Activated CD4-positive, alpha-beta T cell treated with anti-CD3 and anti-CD28 coated beads for 36 hours (primary cell): ENCODE measurements around the gene DPH7. TPM values are rescaled to one million over a fixed set of nuclear protein-coding genes. Genes with fewer than 3 reads are reported as not detected.

Source experiments
- ATAC-seq: fragments of 200-7000 bp; cut with Tn5 transposase; one replicate; pipeline ENCODE4 v1.10.0; 2021; ENCODE audit warnings: mild to moderate bottlenecking, moderate library complexity
- CTCF ChIA-PET: fragments of 350-600 bp; sonication (Branson Sonifier 250); formaldehyde crosslinking; loops from one replicate; lab custom pipeline; 2021; ENCODE audit warnings: antibody characterized with exemption; lab: Charles Lee
- POLR2A ChIA-PET: fragments of 350-600 bp; sonication (Branson Sonifier 250); formaldehyde crosslinking; loops from one replicate; lab custom pipeline; 2021; ENCODE audit warnings: antibody characterized with exemption, inconsistent platforms; lab: Charles Lee
- DNase-seq: peaks from one replicate; pipeline ENCODE4 v3.0.0-alpha.2; 2020
- H3K27ac Mint-ChIP-seq: one replicate; pipeline ENCODE4 v1.8.0; 2021; ENCODE audit warnings: mixed read lengths
- H3K27me3 Mint-ChIP-seq: one replicate; pipeline ENCODE4 v1.8.0; 2021; ENCODE audit warnings: mixed read lengths
- H3K36me3 Mint-ChIP-seq: one replicate; pipeline ENCODE4 v1.8.0; 2021; ENCODE audit warnings: low read depth, mixed read lengths
- H3K4me1 Mint-ChIP-seq: one replicate; pipeline ENCODE4 v1.8.0; 2021; ENCODE audit warnings: mixed read lengths
- H3K4me3 Mint-ChIP-seq: one replicate; pipeline ENCODE4 v1.8.0; 2021; ENCODE audit warnings: mild to moderate bottlenecking, moderate library complexity, mixed read lengths
- H3K9me3 Mint-ChIP-seq: one replicate; pipeline ENCODE4 v1.8.0; 2021; ENCODE audit warnings: low read depth, mixed read lengths
- intact Hi-C, 2 experiments: fragments of 100-400 bp; cut with DNase I in 1 of 2; cut with micrococcal nuclease in 1 of 2; formaldehyde crosslinking; loops; one replicate each; pipeline versions ENCODE4 v1.14.2 to v1.15.1; 2022 to 2024; cut with DNase I, micrococcal nuclease
- total RNA-seq, 2 experiments: library from RNA; stranded (reverse); gene quantifications; one replicate each; pipeline ENCODE4 v1.2.3, GENCODE V29; 2021

The DPH7 gene
- total RNA-seq, 2 experiments from 2014 or later = 23.5 to 29.1 TPM

GRCh38 chr9:137589441-137590122 lies 10.9 kb upstream of the DPH7 start:
- Mint-ChIP-seq H3K9me3 (no peaks in the 10 kb centered on the region), H3K4me1 (peaks cover 17% of the 10 kb centered on the region), H3K27me3 (no peaks in the 10 kb centered on the region), H3K27ac (peak overlapping the region; percentile 73), H3K4me3 (peak overlapping the region; percentile 80), H3K36me3 (peaks cover 29% of the 10 kb centered on the region)
- peak; percentile 4 for ATAC-seq
- DNase-seq = peak; percentile 31
- ChIA-PET CTCF (interaction anchor here (1.1 to 2.7 kb wide), 2 partner anchors 11 to 140 kb away, joined by 5 to 12 read pairs; partner anchors contain the start of gene DPH7), POLR2A (interaction anchor here (1.3 kb wide), 1 partner anchor 37 kb away, joined by 5 read pairs; no protein-coding TSS in a partner anchor)
- intact Hi-C loops = loop anchor here (1.0 to 2.0 kb wide), 7 partner anchors 11 to 166 kb away; partner anchors contain the start of genes ARRDC1 (in 2 of the 2), DPH7 (in 1 of the 2), EHMT1 (in 1 of the 2) and EXD3 (in 1 of the 2)

DNA sequence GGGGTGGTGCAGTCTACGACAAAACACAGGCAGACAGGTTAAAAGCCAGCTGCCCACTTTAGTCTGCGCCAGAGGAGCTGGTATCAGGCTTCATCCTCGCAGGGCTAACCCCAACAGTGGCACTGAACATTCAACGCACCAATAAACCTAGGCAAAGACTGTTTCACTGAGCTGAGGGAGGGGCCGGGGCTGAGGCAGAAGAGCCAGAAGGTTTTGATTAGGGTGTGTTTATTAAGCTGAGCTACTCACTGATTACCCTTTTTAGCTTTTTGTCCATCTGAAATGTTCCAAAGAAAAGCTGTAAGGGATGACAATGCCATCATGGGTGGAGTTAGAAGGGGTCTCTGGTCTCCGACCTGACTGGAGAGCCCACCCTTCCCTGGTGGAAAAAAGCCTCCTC lies 10.2 kb upstream of the DPH7 start:
- peak overlapping the region; percentile 80 for H3K4me3 Mint-ChIP-seq
- H3K36me3 Mint-ChIP-seq = peaks cover 31% of the 10 kb centered on the region
- H3K27me3 Mint-ChIP-seq = no peaks in the 10 kb centered on the region
- POLR2A ChIA-PET = interaction anchor here (0.8 kb wide), 1 partner anchor 9 kb away, joined by 4 read pairs; no protein-coding TSS in a partner anchor
- CTCF ChIA-PET = interaction anchor here (0.5 to 2.7 kb wide), 4 partner anchors 10 to 141 kb away, joined by 3 to 12 read pairs (median 4); partner anchors contain the start of gene DPH7
- H3K27ac Mint-ChIP-seq = no peak overlapping the region
- no peak for DNase-seq
- H3K9me3 Mint-ChIP-seq = no peaks in the 10 kb centered on the region
- no peak for ATAC-seq
- peaks cover 17% of the 10 kb centered on the region for H3K4me1 Mint-ChIP-seq
- intact Hi-C loops = no loop called here

DNA sequence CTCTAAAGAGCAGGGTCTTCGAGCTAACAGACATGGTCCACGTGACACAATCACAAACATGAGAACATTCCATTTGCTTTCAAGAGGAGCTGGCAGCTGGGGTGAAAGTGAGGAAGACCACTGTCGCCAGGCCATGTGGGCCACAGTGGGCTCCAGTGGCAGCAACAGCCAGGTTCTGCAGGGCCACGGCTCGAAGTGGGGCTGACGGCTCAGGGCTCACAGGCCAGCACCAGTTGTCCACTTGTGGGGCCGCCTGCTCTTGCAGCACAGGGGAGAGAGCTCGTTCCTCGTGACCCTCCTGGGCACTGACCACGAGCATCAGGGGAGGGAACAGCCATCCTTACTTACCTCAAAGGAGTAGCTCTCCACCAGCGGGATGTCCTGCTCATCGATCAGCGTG lies 9.6 kb upstream of the DPH7 start:
- CTCF ChIA-PET = interaction anchor here (0.5 to 2.7 kb wide), 5 partner anchors 10 to 200 kb away, joined by 3 to 12 read pairs (median 3); partner anchors contain the start of gene DPH7
- DNase-seq (no peak), ATAC-seq (no peak)
- H3K4me1 Mint-ChIP-seq = peaks cover 17% of the 10 kb centered on the region
- no peak overlapping the region for H3K27ac Mint-ChIP-seq
- H3K9me3 Mint-ChIP-seq = no peaks in the 10 kb centered on the region
- POLR2A ChIA-PET = interaction anchor here (0.8 kb wide), 1 partner anchor 8 kb away, joined by 4 read pairs; no protein-coding TSS in a partner anchor
- H3K27me3 Mint-ChIP-seq = no peaks in the 10 kb centered on the region
- peak overlapping the region; percentile 80 for H3K4me3 Mint-ChIP-seq
- intact Hi-C loops = no loop called here
- peaks cover 36% of the 10 kb centered on the region for H3K36me3 Mint-ChIP-seq

DNA sequence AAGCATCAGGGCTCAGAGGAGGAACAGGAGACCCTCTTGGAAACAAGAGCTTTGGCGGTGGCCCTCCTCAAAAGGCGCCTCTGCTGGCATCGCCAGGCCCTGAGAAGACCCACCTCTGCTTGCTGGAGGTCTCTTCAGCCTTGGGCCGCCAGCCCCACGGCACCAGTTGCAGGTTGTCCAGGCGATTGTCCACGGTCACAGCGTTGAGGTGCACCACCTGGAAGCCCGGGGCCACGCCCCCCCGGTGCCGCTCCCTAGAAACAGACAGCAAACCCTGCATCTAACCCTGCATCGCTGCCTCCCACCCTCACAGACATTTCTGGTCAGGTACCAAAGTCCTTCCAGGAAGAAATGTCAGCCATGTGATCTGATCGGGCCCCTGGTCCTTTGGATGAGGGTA lies 8.1 kb upstream of the DPH7 start:
- POLR2A ChIA-PET = interaction anchor here (0.7 kb wide), 1 partner anchor 10 kb away, joined by 3 read pairs; no protein-coding TSS in a partner anchor
- Mint-ChIP-seq H3K4me1 (peaks cover 17% of the 10 kb centered on the region), H3K36me3 (peaks cover 47% of the 10 kb centered on the region), H3K27me3 (no peaks in the 10 kb centered on the region), H3K27ac (no peak overlapping the region), H3K4me3 (no peak overlapping the region), H3K9me3 (no peaks in the 10 kb centered on the region)
- ATAC-seq (no peak), DNase-seq (no peak)
- intact Hi-C loops = no loop called here
- CTCF ChIA-PET = no interaction called here

- H3K27ac Mint-ChIP-seq = no peak overlapping the region
These were observed 5.2 kb upstream of the DPH7 start for GRCh38 chr9:137583957-137584356.

DNA sequence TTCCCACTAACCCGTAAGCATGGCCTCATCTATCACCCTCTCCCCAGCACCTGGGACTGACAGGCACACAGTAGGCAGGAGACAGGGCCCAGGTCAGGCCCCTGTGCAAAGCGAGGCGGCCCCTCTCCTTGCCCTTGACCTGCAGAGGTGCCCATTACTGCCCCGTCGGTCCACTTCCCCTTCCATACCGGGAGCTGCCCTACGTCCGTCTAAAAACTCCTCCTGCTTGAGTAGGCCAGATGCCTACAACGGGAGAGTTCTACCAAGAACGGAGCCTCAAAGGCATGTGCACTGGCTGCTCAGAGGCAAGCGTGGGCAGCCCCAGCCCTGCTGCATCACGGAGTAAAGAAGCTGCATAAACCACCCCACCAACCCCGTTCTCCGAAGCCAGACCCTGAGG lies 4.6 kb upstream of the DPH7 start:
- DNase-seq = no peak
- Mint-ChIP-seq H3K27me3 (no peaks in the 10 kb centered on the region), H3K36me3 (peaks cover 45% of the 10 kb centered on the region), H3K27ac (no peak overlapping the region), H3K4me3 (no peak overlapping the region), H3K4me1 (peaks cover 10% of the 10 kb centered on the region), H3K9me3 (no peaks in the 10 kb centered on the region)
- CTCF ChIA-PET = no interaction called here
- ATAC-seq = no peak
- POLR2A ChIA-PET = no interaction called here
- intact Hi-C loops = no loop called here

More at GRCh38 chr9:137583957-137584356, 5.2 kb upstream of the DPH7 start:
- no peak overlapping the region for H3K4me3 Mint-ChIP-seq
- CTCF ChIA-PET = interaction anchor here (0.6 kb wide), 1 partner anchor 10 kb away, joined by 3 read pairs; no protein-coding TSS in a partner anchor
- intact Hi-C loops = no loop called here
- H3K36me3 Mint-ChIP-seq = peaks cover 46% of the 10 kb centered on the region
- ATAC-seq (no peak), DNase-seq (no peak)
- no peaks in the 10 kb centered on the region for H3K9me3 Mint-ChIP-seq
- peaks cover 15% of the 10 kb centered on the region for H3K4me1 Mint-ChIP-seq
- POLR2A ChIA-PET = no interaction called here
- H3K27me3 Mint-ChIP-seq = no peaks in the 10 kb centered on the region

DNA sequence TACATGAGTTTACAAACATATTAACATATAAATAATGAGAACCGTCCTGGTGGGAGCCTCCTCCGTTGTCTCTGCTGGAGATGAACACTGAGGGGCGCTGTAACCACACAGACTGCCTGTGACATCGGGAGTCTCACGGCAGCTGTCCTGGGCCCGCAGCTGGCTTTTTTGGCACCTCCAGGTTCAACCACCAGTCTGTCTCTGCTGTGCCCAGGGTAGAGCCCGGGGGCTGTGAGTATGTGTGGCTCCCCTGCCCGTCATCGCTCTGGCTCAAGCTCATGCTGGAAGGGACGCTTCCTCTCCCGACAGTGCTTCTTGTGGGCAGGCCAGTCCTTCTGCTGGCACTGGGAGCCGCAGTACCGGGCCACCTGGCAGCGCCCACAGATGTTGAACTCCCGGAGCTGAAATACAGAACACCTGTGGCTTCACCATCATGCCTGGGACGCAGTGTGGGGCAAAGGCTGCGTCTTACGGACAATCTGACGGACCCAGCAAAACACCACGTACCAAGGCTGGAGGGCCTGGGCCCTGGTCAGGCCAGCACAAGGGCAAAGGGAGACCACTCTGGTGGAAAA lies 3.6 kb upstream of the DPH7 start:
- peaks cover 36% of the 10 kb centered on the region for H3K36me3 Mint-ChIP-seq
- H3K27me3 Mint-ChIP-seq = no peaks in the 10 kb centered on the region
- intact Hi-C loops = no loop called here
- H3K9me3 Mint-ChIP-seq = no peaks in the 10 kb centered on the region
- H3K4me3 Mint-ChIP-seq = no peak overlapping the region
- ATAC-seq = no peak
- CTCF ChIA-PET = no interaction called here
- no peak overlapping the region for H3K27ac Mint-ChIP-seq
- POLR2A ChIA-PET = no interaction called here
- peak; percentile 46 for DNase-seq
- peaks cover 6% of the 10 kb centered on the region for H3K4me1 Mint-ChIP-seq

DNA sequence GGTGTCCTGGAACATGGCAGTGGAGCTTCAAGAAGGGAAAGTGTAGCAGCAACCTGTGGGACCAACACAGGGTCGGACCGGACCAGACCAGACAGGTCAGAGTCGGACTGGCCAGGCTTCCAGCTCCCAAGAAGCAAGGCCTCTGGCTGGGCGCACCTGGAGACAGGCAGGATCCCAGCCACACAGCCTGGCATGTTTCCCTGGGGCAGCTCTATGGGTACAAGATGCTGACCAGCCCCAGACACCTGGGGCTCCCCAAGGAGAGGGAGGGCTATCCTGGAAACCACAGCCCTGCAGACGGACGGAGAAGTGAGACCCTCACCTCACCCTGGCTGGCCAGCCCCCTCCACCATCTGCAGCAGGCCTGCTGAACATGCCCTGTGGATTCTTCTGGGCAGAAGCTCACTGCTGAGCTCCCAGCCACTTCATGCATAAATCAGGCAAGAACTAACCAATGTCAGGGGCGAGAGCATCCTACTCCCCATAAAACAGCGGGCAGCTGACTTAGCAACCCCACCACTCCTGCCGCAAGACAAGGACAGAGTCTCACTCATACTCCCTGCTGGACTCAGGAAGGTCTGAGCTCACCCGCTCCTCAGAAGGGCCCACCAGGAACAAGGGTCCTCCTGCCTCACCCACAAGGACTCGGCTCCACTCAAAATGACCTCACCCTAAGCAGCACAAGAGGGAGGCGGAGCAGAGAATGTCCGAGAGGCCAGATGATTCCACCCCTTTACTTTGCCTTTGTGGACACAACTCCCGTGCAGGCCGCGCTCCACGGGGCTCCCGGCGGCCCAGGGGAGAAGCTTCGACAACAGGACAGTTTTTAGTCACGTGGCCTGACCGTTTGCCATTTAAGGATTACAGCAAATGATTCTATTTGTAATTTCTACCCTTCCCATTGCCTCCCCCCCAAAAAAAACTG lies 2.9 kb upstream of the DPH7 start:
- Mint-ChIP-seq H3K36me3 (peaks cover 31% of the 10 kb centered on the region), H3K9me3 (no peaks in the 10 kb centered on the region), H3K4me1 (peaks cover 11% of the 10 kb centered on the region), H3K27ac (no peak overlapping the region), H3K4me3 (no peak overlapping the region), H3K27me3 (no peaks in the 10 kb centered on the region)
- CTCF ChIA-PET = no interaction called here
- DNase-seq = no peak
- intact Hi-C loops = no loop called here
- POLR2A ChIA-PET = no interaction called here
- ATAC-seq = no peak

- peaks cover 25% of the 10 kb centered on the region for H3K36me3 Mint-ChIP-seq
- H3K4me1 Mint-ChIP-seq = peaks cover 18% of the 10 kb centered on the region
- intact Hi-C loops = no loop called here
- no peak overlapping the region for H3K27ac Mint-ChIP-seq
- H3K27me3 Mint-ChIP-seq = no peaks in the 10 kb centered on the region
- DNase-seq (no peak), ATAC-seq (no peak)
- H3K9me3 Mint-ChIP-seq = no peaks in the 10 kb centered on the region
- no peak overlapping the region for H3K4me3 Mint-ChIP-seq
- ChIA-PET POLR2A (no interaction called here), CTCF (no interaction called here)
These were observed 2.2 kb upstream of the DPH7 start for GRCh38 chr9:137580954-137581322.

DNA sequence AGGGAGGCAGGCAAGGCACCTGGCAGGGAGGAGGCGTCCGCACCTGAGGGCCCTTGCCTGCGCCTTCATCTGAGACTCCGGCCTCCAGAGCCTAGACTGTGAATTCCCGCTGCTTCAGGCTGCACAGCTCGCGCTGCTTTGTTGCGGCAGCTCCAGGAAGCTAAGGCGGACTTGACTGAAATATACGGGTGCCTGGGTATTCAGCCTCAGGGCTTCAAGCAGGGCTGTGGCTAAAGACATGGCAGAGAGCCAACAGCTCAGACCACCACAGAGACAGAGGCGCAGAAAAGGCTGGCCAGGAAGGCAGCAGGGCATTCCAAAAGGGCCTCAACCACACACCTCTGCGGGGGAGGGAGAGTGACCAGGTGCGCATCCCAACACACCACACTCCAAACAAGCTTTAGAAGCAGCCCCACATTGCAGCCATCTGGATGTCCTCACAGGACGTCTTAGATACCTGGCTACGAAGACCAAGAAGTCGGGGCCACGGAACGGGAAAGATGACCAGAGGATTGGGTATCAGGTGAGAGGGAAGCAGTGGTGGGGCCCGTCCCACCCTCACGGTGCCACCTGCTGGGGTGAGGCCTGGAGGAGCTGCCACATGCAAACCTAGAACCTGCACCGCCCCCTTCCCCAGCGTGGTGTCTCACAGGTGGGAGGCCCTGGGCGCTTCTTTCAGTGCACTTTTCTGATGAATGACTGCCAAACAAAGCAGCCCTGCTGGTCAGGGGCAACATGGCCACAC lies 1.7 kb upstream of the DPH7 start:
- ChIA-PET CTCF (interaction anchor here (1.5 to 2.7 kb wide), 2 partner anchors 8 to 11 kb away, joined by 6 to 12 read pairs; partner anchors contain the start of gene ZMYND19), POLR2A (interaction anchor here (1.0 kb wide), 1 partner anchor 8 kb away, joined by 4 read pairs; no protein-coding TSS in a partner anchor)
- Mint-ChIP-seq H3K4me1 (peaks cover 23% of the 10 kb centered on the region), H3K27me3 (no peaks in the 10 kb centered on the region), H3K4me3 (no peak overlapping the region), H3K36me3 (peaks cover 30% of the 10 kb centered on the region), H3K27ac (no peak overlapping the region), H3K9me3 (no peaks in the 10 kb centered on the region)
- ATAC-seq (no peak), DNase-seq (peak; percentile 39)
- intact Hi-C loops = no loop called here
